HG03442 (cell line): ENCODE results near the gene FOXL1.

Source experiments
- ATAC-seq: cut with Tn5 transposase; IDR thresholded peaks from one replicate; pipeline ENCODE4 v1.9.1; 2021; ENCODE audit warnings: mild to moderate bottlenecking, moderate library complexity; ENCODE audit not compliant: unreplicated experiment

FOXL1 gene

DNA sequence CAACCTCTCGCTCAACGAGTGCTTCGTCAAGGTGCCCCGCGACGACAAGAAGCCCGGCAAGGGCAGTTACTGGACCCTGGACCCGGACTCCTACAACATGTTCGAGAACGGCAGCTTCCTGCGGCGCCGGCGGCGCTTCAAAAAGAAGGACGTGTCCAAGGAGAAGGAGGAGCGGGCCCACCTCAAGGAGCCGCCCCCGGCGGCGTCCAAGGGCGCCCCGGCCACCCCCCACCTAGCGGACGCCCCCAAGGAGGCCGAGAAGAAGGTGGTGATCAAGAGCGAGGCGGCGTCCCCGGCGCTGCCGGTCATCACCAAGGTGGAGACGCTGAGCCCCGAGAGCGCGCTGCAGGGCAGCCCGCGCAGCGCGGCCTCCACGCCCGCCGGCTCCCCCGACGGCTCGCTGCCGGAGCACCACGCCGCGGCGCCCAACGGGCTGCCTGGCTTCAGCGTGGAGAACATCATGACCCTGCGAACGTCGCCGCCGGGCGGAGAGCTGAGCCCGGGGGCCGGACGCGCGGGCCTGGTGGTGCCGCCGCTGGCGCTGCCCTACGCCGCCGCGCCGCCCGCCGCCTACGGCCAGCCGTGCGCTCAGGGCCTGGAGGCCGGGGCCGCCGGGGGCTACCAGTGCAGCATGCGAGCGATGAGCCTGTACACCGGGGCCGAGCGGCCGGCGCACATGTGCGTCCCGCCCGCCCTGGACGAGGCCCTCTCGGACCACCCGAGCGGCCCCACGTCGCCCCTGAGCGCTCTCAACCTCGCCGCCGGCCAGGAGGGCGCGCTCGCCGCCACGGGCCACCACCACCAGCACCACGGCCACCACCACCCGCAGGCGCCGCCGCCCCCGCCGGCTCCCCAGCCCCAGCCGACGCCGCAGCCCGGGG, 10.4 kb upstream of the FOXL1 start:
- ATAC-seq = no peak

DNA sequence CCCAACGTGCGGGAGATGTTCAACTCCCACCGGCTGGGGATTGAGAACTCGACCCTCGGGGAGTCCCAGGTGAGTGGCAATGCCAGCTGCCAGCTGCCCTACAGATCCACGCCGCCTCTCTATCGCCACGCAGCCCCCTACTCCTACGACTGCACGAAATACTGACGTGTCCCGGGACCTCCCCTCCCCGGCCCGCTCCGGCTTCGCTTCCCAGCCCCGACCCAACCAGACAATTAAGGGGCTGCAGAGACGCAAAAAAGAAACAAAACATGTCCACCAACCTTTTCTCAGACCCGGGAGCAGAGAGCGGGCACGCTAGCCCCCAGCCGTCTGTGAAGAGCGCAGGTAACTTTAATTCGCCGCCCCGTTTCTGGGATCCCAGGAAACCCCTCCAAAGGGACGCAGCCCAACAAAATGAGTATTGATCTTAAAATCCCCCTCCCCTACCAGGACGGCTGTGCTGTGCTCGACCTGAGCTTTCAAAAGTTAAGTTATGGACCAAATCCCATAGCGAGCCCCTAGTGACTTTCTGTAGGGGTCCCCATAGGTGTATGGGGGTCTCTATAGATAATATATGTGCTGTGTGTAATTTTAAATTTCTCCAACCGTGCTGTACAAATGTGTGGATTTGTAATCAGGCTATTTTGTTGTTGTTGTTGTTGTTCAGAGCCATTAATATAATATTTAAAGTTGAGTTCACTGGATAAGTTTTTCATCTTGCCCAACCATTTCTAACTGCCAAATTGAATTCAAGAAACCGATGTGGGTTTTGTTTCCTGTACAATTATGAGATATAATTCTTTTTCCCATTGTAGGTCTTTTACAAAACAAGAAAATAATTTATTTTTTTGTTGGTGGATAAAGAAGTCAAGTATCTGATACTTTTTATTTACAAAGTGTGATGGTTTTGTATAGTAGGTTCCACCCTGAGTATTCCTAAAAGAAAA, 9.4 kb upstream of the FOXL1 start:
- no peak for ATAC-seq

- ATAC-seq = no peak
Measured at GRCh38 chr16:86569701-86570447, 8.5 kb upstream of the FOXL1 start.

- no peak for ATAC-seq
Measured at GRCh38 chr16:86570558-86571529, 7.5 kb upstream of the FOXL1 start.

- no peak for ATAC-seq
Measured at GRCh38 chr16:86571530-86571915, 6.8 kb upstream of the FOXL1 start.

DNA sequence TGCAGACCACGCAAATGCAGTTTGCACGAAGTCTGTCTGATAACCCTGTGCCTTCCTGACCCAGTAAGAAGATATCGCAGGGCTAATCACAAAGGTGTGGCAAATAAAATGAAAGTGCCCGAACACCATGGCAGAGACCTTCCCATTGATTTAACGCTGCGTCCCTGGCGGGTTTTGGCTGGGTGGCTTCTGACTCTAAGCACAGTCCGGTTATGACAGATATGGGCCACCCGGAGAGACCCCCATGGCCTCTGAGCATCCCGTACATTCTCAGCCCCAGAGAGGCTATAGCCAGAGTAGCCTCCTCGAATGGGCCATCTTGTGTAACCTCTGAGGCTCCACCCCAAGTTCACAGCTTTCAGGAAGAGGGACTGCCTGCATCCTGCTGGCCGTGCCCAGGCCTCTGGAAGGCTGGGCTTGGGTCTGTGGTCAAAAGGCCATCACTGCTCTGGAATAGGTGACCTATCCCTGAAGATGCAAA, 6.3 kb upstream of the FOXL1 start:
- ATAC-seq = no peak

- ATAC-seq = no peak
Measured at GRCh38 chr16:86572606-86573005, 5.7 kb upstream of the FOXL1 start.

DNA sequence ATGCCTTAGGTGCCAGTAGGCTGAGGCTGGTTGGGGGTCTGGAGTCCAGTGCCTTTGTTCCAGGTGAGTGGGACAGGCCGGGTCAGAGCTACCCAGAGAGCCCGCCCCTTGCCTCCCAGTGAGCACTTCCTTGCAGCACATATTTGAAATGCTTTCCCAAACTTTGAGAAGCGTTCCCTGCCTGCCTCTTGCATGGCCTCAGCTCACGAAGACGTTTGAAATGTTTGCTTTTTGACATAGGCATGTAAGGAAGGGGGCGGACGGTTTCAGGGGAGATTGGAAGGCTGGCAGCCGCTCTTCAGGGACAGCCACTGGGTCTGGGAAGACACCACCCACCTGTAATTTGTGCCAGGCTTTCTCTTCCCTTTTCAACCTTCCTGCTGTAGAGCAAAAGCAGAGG, 5.1 kb upstream of the FOXL1 start:
- ATAC-seq = no peak

DNA sequence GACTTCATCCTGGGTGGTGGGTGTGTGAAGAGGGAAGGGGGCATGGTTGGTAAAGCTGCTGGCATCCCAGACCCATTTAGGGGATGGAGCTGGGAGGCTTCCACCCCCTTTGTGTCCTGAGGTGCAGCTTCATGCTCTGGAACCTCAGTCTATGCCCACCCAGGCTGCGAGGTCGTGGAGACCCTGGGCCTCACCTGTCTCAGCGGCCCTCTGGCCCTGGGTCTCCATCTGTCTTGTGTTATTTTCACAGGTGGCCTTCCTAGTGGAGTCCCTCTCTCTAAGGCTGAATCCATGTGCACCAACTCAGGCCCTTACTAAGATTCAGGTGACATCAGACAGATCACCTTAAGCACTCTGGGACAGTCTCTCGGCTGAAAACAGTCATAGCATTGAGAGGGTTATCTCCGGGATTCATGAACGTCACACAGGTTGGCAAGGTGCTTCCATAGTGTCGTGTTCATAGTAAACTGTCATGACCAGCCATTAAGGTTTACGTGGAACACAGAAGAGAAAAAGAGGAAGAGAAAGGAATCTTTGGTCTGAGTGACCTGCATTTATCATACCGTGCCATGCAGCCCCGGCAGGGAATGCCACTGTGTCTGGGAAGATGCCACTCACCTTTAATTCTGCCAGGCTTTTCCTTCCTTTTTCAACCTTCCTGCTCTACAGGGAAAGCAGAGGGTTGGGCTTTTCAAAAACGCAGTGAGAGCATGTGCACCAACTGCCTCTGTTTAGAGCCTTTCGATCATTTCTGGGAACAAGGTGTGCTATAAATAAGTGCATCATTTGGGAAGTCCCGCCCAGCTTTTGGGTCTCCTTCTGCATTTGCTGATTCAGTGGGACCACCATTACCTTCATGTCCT, 4.5 kb upstream of the FOXL1 start:
- no peak for ATAC-seq

DNA sequence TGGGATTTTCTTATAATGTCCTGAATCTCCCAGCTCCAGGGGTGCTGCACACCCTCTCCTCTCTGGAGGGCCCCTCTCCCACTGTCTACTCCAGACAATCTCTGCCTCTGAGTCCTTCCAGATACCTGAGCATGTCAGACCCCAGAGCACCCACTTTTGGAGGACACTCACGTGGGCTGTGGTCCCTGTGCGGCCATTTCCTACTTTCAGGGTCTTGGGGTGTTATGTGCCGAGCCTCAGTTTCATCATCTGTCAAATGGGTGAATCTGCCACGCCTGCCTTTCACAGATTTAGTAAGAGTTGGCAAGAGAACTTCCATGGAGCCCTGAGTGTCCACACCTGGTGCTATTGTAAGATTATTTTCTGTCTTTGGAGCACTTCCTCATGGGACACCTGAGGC, 3.7 kb upstream of the FOXL1 start:
- no peak for ATAC-seq

- ATAC-seq = no peak
Measured at GRCh38 chr16:86575095-86575685, 3.2 kb upstream of the FOXL1 start.

GRCh38 chr16:86575754-86576557, 2.4 kb upstream of the FOXL1 start:
- ATAC-seq = no peak

- ATAC-seq = no peak
Measured at GRCh38 chr16:86576591-86577313, 1.6 kb upstream of the FOXL1 start.

GRCh38 chr16:86577314-86577971, 906 bp upstream of the FOXL1 start:
- ATAC-seq = no peak

DNA sequence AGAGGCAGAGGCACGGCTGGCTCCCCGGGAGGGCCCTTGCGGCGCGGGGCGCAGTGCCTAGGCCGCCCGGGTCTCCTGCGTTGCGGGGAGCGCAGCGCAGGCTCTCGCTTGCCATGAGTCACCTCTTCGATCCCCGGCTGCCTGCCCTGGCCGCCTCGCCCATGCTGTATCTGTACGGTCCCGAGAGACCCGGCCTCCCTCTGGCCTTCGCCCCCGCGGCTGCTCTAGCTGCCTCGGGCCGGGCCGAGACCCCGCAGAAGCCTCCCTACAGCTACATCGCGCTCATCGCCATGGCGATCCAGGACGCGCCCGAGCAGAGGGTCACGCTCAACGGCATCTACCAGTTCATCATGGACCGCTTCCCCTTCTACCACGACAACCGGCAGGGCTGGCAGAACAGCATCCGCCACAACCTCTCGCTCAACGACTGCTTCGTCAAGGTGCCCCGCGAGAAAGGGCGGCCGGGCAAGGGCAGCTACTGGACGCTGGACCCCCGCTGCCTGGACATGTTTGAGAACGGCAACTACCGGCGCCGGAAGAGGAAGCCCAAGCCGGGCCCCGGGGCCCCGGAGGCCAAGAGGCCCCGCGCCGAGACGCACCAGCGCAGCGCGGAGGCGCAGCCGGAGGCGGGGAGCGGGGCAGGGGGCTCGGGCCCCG, 390 bp downstream of the FOXL1 start:
- ATAC-seq = no peak
